GM12872 (cell line): ENCODE data around the gene RBFOX2.

Source experiments
- TF ChIP-seq, protein P1 (sequence below): IDR thresholded peaks from 3 replicates; pipeline ENCODE4 v1.5.1; 2011; ENCODE audit warnings: low read depth, mild to moderate bottlenecking, low read length, moderate library complexity; ENCODE audit not compliant: insufficient read depth

RBFOX2 gene

GRCh38 chr22:35892192-35892591 is 136.4 kb downstream of the RBFOX2 start:
- TF ChIP-seq, protein P1, sequence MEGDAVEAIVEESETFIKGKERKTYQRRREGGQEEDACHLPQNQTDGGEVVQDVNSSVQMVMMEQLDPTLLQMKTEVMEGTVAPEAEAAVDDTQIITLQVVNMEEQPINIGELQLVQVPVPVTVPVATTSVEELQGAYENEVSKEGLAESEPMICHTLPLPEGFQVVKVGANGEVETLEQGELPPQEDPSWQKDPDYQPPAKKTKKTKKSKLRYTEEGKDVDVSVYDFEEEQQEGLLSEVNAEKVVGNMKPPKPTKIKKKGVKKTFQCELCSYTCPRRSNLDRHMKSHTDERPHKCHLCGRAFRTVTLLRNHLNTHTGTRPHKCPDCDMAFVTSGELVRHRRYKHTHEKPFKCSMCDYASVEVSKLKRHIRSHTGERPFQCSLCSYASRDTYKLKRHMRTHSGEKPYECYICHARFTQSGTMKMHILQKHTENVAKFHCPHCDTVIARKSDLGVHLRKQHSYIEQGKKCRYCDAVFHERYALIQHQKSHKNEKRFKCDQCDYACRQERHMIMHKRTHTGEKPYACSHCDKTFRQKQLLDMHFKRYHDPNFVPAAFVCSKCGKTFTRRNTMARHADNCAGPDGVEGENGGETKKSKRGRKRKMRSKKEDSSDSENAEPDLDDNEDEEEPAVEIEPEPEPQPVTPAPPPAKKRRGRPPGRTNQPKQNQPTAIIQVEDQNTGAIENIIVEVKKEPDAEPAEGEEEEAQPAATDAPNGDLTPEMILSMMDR = no peak

GRCh38 chr22:35891442-35891841 is 137.2 kb downstream of the RBFOX2 start:
- TF ChIP-seq, protein P1 = no peak

- TF ChIP-seq, protein P1 = no peak
These were observed 139.6 kb downstream of the RBFOX2 start for GRCh38 chr22:35889071-35889470.

DNA sequence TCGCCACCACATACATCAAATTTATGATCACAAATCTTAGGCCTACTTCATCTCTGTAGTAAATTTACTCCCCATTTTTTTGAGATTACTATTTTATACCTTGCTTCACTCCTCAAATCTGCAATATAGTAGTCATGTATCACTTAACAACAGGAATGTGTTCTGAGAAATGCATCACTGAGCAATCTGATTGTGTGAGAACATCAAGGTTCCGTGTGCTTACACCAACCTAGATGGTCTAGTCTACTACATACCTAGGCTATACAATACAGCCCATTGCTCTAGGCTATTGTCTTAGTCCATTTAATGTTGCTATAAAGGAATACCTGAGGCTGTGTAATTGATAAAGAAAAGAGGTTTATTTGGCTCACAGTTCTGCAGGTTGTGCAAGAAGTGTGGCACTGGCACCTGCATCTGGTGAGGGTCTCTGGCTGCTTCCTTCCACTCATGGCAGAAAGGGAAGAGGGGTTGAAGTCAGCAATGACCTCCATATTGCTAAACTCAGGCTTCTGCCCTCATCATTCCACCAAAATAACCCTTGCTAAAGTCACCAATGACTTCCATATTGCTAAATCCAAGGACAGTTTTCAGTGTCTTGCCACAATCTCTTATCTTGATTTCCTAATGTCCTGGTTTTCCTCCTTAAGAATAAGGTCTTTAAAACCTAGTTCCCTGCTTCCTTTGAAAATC is 140.3 kb downstream of the RBFOX2 start:
- TF ChIP-seq, protein P1 = no peak

GRCh38 chr22:35887296-35887875 is 141.2 kb downstream of the RBFOX2 start:
- TF ChIP-seq, protein P1 = no peak

DNA sequence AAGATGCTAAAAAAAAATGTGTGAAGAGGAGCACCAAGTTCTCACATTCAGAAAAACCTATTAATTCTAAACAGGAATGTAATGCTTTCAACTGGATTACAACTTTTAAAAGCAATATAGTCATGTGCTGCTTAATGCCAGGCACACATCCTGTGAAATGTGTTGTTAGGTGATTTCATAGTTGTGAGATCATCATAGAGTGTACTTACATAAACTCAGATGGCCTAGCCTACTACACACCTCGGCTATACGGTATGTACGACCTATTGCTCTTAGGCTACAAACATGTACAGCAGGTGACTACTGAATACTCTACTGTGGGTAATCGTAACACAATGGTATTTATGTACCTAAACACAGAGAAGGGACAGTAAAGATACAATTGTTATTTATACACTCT is 142.3 kb downstream of the RBFOX2 start:
- TF ChIP-seq, protein P1 = no peak

- TF ChIP-seq, protein P1 = no peak
These were observed 144.1 kb downstream of the RBFOX2 start for GRCh38 chr22:35884529-35884928.
